HG03135 (cell line): ENCODE data around the gene MDH1B.
"Not testable (repeated sequence)": the region's sequence is repeated elsewhere in the genome, so short reads cannot be mapped to it uniquely, and the experiment has no call there.

ENCODE experiments used
- ATAC-seq: cut with Tn5 transposase; IDR thresholded peaks from one replicate; pipeline ENCODE4 v1.9.1; 2021; ENCODE audit warnings: mild to moderate bottlenecking, moderate library complexity; ENCODE audit not compliant: unreplicated experiment

Gene MDH1B

GRCh38 chr2:206765242-206766056 lies at the start of gene MDH1B, which contains the start of gene FASTKD2:
Gene MDH1B (minus strand): TSS chr2:206765328. CDS start chr2:206765271, 57 bp downstream.
Gene FASTKD2 (plus strand): TSS chr2:206765606. CDS start chr2:206766694, 1,088 bp downstream.
- ATAC-seq: peak; percentile 91

GRCh38 chr2:206814498-206814897 lies 49.4 kb upstream of the MDH1B start:
- no peak for ATAC-seq

- not testable (repeated sequence) for ATAC-seq
These were observed 47.3 kb upstream of the MDH1B start for GRCh38 chr2:206812471-206812870.

GRCh38 chr2:206807624-206808023 lies 42.5 kb upstream of the MDH1B start:
- not testable (repeated sequence) for ATAC-seq

- ATAC-seq: no peak
These were observed 40.9 kb upstream of the MDH1B start for GRCh38 chr2:206805887-206806607.

- no peak for ATAC-seq
These were observed 39.2 kb upstream of the MDH1B start for GRCh38 chr2:206804326-206804725.

- ATAC-seq: no peak
These were observed 37.8 kb upstream of the MDH1B start for GRCh38 chr2:206802654-206803514.

GRCh38 chr2:206801418-206802189 lies 36.5 kb upstream of the MDH1B start:
- ATAC-seq: no peak

GRCh38 chr2:206800506-206801417 lies 35.6 kb upstream of the MDH1B start:
- ATAC-seq: no peak

- no peak for ATAC-seq
These were observed 34.0 kb upstream of the MDH1B start for GRCh38 chr2:206799083-206799482.

GRCh38 chr2:206798000-206798399 lies 32.9 kb upstream of the MDH1B start:
- peak; percentile 68 for ATAC-seq

- ATAC-seq: no peak
These were observed 32.2 kb upstream of the MDH1B start for GRCh38 chr2:206797376-206797775.

- ATAC-seq: no peak
These were observed 27.5 kb upstream of the MDH1B start for GRCh38 chr2:206792645-206793044.

- no peak for ATAC-seq
These were observed 25.3 kb upstream of the MDH1B start for GRCh38 chr2:206790311-206790935.

- no peak for ATAC-seq
These were observed 19.6 kb upstream of the MDH1B start for GRCh38 chr2:206784559-206785353.

- ATAC-seq: no peak
These were observed 18.6 kb upstream of the MDH1B start for GRCh38 chr2:206783718-206784117.

GRCh38 chr2:206780671-206781070 lies 15.5 kb upstream of the MDH1B start:
- ATAC-seq: no peak

GRCh38 chr2:206776432-206776831 lies 11.3 kb upstream of the MDH1B start:
- ATAC-seq: no peak
